ENCODE results near the gene ACAN. TPM values are rescaled to one million over a fixed set of nuclear protein-coding genes. Genes with fewer than 3 reads are reported as not detected.

ACAN gene
- total and polyA plus RNA-seq, 2 of the 8 experiments (the other 6 are each of a cell fraction or from before 2014, with no cell fraction given), result 0.71 to 0.73 TPM

GRCh38 chr15:88843334-88843733 is 40.1 kb downstream of the ACAN start:
- no peak overlapping the region for H2BK20ac ChIP-seq (ENCODE audit: low read length)
- no peaks in the 10 kb centered on the region for H3K36me3 ChIP-seq (ENCODE audit: control insufficient read depth in 2 of 4, insufficient read depth in 4 of 4, low read length in 3 of 4)
- no peaks in the 10 kb centered on the region for H4K20me1 ChIP-seq (replicated peaks in 1 of 2; ENCODE audit: control insufficient read depth in 1 of 2, insufficient read depth in 2 of 2, low read length in 2 of 2)
- H2AFZ ChIP-seq (ENCODE audit: low read length), result no peak overlapping the region
- no peak overlapping the region for H3K9ac ChIP-seq (replicated peaks in 1 of 4; ENCODE audit: extremely low read depth in 1 of 4, low read depth in 3 of 4, low read length in 3 of 4)
- FAIRE-seq (no peak), DNase-seq (ENCODE audit: low read depth in 1 of 2, low spot score in 2 of 2) (no peak)
- ChIA-PET CTCF (ENCODE audit: partially characterized antibody) (interaction anchor here (1.2 to 3.5 kb wide), 3 partner anchors 9 to 185 kb away, joined by 3 to 14 read pairs (median 6); no protein-coding TSS in a partner anchor), POLR2A (ENCODE audit: partially characterized antibody) (interaction anchor here (1.6 kb wide), 1 partner anchor 9 kb away, joined by 4 read pairs; no protein-coding TSS in a partner anchor)
- WGBS, 2 experiments (ENCODE audit: extremely low coverage in 1 of 2, insufficient coverage in 1 of 2, insufficient read length in 1 of 2, insufficient replicate concordance in 2 of 2, low coverage in 1 of 2, low lambda C conversion rate in 2 of 2, missing lambda C conversion rate in 1 of 2), result 94% methylated on average over 12 of the region's 21 CpGs; no CpG with 5 or more reads in 1 of the 2 experiments
- H3K79me2 ChIP-seq (ENCODE audit: control insufficient read depth in 1 of 2, insufficient read depth in 2 of 2, low read length in 2 of 2), result no peaks in the 10 kb centered on the region
- no peaks in the 10 kb centered on the region for H3K79me1 ChIP-seq (ENCODE audit: low read depth, low read length)
- no peak overlapping the region for H4K5ac ChIP-seq (ENCODE audit: insufficient read length, low read depth, low read length)
- no peaks in the 10 kb centered on the region; a peak in 1 of 7 replicates for H3K4me1 ChIP-seq (replicated peaks in 1 of 4; ENCODE audit: control insufficient read depth in 3 of 4, insufficient read depth in 4 of 4, low read length in 3 of 4)
- no peak overlapping the region for H2AK5ac ChIP-seq (ENCODE audit: low read depth, low read length)
- H3K56ac ChIP-seq (replicated peaks; ENCODE audit: insufficient read length, low read depth, low read length), result no peak overlapping the region
- H3K23me2 ChIP-seq (ENCODE audit: low read depth, low read length), result no peaks in the 10 kb centered on the region
- H4K8ac ChIP-seq (ENCODE audit: extremely low read depth, insufficient read depth, low read length), result no peak overlapping the region
- H3K14ac ChIP-seq (ENCODE audit: insufficient read length), result no peak overlapping the region
- H3K9me3 ChIP-seq (ENCODE audit: insufficient read depth in 2 of 2, low read depth in 1 of 2, low read length in 1 of 2), result no peaks in the 10 kb centered on the region
- H2BK15ac ChIP-seq (ENCODE audit: low read length), result no peak overlapping the region
- no peak overlapping the region for H3K4me2 ChIP-seq (ENCODE audit: insufficient read depth in 1 of 2, low read depth in 2 of 2, low read length in 2 of 2)
- TF ChIP-seq BRCA1 (IDR thresholded peaks at IDR 0.05; ENCODE audit: low read depth, low read length), result no peak
- no peak for TF ChIP-seq KDM5A (IDR thresholded peaks at IDR 0.05; ENCODE audit: low read length)
- TF ChIP-seq E2F6 (IDR thresholded peaks at IDR 0.05), result no peak
- no peak for TF ChIP-seq BACH1 (IDR thresholded peaks at IDR 0.05; ENCODE audit: low read length)
- no peak for TF ChIP-seq SP4 (IDR thresholded peaks at IDR 0.05; ENCODE audit: low read length)
- TF ChIP-seq EGR1 (IDR thresholded peaks at IDR 0.05; ENCODE audit: borderline replicate concordance, low read depth, low read length), result no peak
- no peak for TF ChIP-seq TAF1 (IDR thresholded peaks at IDR 0.05; ENCODE audit: low read depth, low read length)
- no peak for TF ChIP-seq CEBPB (IDR thresholded peaks at IDR 0.05; ENCODE audit: low read depth, low read length)
- no peak for TF ChIP-seq RBBP5 (IDR thresholded peaks at IDR 0.05; ENCODE audit: borderline replicate concordance, low read depth, low read length)
- no peak for TF ChIP-seq FOSL1 (IDR thresholded peaks at IDR 0.05; ENCODE audit: insufficient read depth, low read depth, low read length)
- TF ChIP-seq MAX (IDR thresholded peaks at IDR 0.05), result no peak
- TF ChIP-seq TCF12 (IDR thresholded peaks at IDR 0.05; ENCODE audit: low read depth, low read length), result no peak
- no peak for TF ChIP-seq BCL11A (IDR thresholded peaks at IDR 0.05; ENCODE audit: low read depth in 2 of 2, low read length in 2 of 2)
- no peak for TF ChIP-seq ATF3 (IDR thresholded peaks at IDR 0.05; ENCODE audit: insufficient read depth, low read depth, low read length)
- H3K27ac ChIP-seq (ENCODE audit: low read depth, low read length), result no peak overlapping the region
- no peak overlapping the region for H3K4me3 ChIP-seq (ENCODE audit: extremely low read depth in 1 of 4, insufficient read depth in 2 of 4, low read depth in 3 of 4, low read length in 4 of 4)
- no peak overlapping the region for H4K91ac ChIP-seq (replicated peaks; ENCODE audit: insufficient read length, low read length)
- no peak overlapping the region for H2BK12ac ChIP-seq (ENCODE audit: low read depth, low read length)
- no peak overlapping the region for H2BK120ac ChIP-seq (replicated peaks; ENCODE audit: low read depth, low read length)
- H3K23ac ChIP-seq (ENCODE audit: insufficient read length), result no peak overlapping the region
- H3K18ac ChIP-seq (ENCODE audit: extremely low read depth, low read length), result no peak overlapping the region
- H3K4ac ChIP-seq (replicated peaks; ENCODE audit: insufficient read length, low read depth, low read length), result no peak overlapping the region
- H2BK5ac ChIP-seq (ENCODE audit: low read depth, low read length), result no peak overlapping the region
- H3K27me3 ChIP-seq (replicated peaks in 1 of 4; ENCODE audit: control insufficient read depth in 3 of 4, extremely low read depth in 1 of 4, insufficient read depth in 3 of 4, low read length in 3 of 4), result no peaks in the 10 kb centered on the region
